ENCODE data around the gene TREML2.

Gene TREML2

GRCh38 chr6:41147917-41148316 lies 53.0 kb downstream of the TREML2 start:
- no peak for DNase-seq (ENCODE audit: low read depth)
